Body of pancreas (tissue), 4 donors: Measurements from ENCODE around the gene NET1.

ENCODE experiments used
- POLR2A ChIP-seq, 3 donors: fragments of 450-650 bp; IDR thresholded peaks; one replicate each; pipeline ENCODE4 v1.6.1; 2016; ENCODE audit warnings: antibody characterized with exemption in 3 of 3, mild to moderate bottlenecking in 2 of 3
- TF ChIP-seq, protein P1 (sequence below), 7 experiments: fragments of 450-650 bp in 4 of 7; fragments of 200-600 bp in 3 of 7; sonication (generic) in 3 of 7; IDR thresholded peaks; one replicate each; pipeline ENCODE4 v1.5.1; 2016 to 2019; ENCODE audit warnings: antibody characterized with exemption in 7 of 7

DNA sequence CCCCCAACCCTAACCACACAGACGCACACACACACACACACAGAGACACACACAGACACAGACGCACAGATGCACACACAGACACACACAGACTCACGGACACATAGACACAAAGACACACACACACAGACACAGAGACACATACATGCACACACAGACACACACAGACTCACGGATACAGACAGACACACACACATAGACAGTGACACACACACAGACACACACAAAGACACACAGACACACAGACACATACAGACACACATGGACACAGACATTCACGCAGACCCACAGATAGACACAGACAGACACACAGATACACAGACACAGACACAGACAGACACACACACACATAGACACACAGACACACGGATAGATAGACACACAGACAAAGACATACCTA is 84.9 kb downstream of the NET1 start:
- TF ChIP-seq, protein P1, sequence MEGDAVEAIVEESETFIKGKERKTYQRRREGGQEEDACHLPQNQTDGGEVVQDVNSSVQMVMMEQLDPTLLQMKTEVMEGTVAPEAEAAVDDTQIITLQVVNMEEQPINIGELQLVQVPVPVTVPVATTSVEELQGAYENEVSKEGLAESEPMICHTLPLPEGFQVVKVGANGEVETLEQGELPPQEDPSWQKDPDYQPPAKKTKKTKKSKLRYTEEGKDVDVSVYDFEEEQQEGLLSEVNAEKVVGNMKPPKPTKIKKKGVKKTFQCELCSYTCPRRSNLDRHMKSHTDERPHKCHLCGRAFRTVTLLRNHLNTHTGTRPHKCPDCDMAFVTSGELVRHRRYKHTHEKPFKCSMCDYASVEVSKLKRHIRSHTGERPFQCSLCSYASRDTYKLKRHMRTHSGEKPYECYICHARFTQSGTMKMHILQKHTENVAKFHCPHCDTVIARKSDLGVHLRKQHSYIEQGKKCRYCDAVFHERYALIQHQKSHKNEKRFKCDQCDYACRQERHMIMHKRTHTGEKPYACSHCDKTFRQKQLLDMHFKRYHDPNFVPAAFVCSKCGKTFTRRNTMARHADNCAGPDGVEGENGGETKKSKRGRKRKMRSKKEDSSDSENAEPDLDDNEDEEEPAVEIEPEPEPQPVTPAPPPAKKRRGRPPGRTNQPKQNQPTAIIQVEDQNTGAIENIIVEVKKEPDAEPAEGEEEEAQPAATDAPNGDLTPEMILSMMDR (IDR thresholded peaks at IDR 0.05): no peak
- TF ChIP-seq POLR2A (IDR thresholded peaks at IDR 0.05): no peak
